Activated CD4-positive, alpha-beta memory T cell treated with anti-CD3 and anti-CD28 coated beads, Interleukin-2, amount 10 ng/mL, durations not matched to agents 7 days and 5 days (primary cell): ENCODE results near the gene THEMIS. TPM values are rescaled to one million over a fixed set of nuclear protein-coding genes. Genes with fewer than 3 reads are reported as not detected.
"Not testable (repeated sequence)": the region's sequence is repeated elsewhere in the genome, so short reads cannot be mapped to it uniquely, and the experiment has no call there.

Source experiments
- CTCF ChIA-PET: fragments of 350-600 bp; sonication (Branson Sonifier 250); formaldehyde crosslinking; loops from one replicate; lab custom pipeline; 2021; ENCODE audit warnings: antibody characterized with exemption, inconsistent platforms; lab: Charles Lee
- POLR2A ChIA-PET: fragments of 350-600 bp; sonication (Branson Sonifier 250); formaldehyde crosslinking; loops from one replicate; lab custom pipeline; 2021; ENCODE audit warnings: antibody characterized with exemption; lab: Charles Lee
- DNase-seq: peaks from one replicate; pipeline ENCODE4 v3.0.0-alpha.2; 2020
- H3K27ac Mint-ChIP-seq: one replicate; pipeline ENCODE4 v1.8.0; 2021; ENCODE audit warnings: mild to moderate bottlenecking, mixed read lengths
- H3K27me3 Mint-ChIP-seq: one replicate; pipeline ENCODE4 v1.8.0; 2021; ENCODE audit warnings: mixed read lengths
- H3K36me3 Mint-ChIP-seq: one replicate; pipeline ENCODE4 v1.8.0; 2021; ENCODE audit warnings: low read depth, mixed read lengths
- H3K4me1 Mint-ChIP-seq: one replicate; pipeline ENCODE4 v1.8.0; 2021; ENCODE audit warnings: mixed read lengths
- H3K4me3 Mint-ChIP-seq: one replicate; pipeline ENCODE4 v1.8.0; 2021; ENCODE audit warnings: mild to moderate bottlenecking, mixed read lengths
- H3K9me3 Mint-ChIP-seq: one replicate; pipeline ENCODE4 v1.8.0; 2021; ENCODE audit warnings: mixed read lengths
- total RNA-seq, 2 experiments: library from RNA; stranded (reverse); gene quantifications; one replicate each; pipeline ENCODE4 v1.2.3, GENCODE V29; 2021

The THEMIS gene
- total RNA-seq, 2 experiments from 2014 or later = 65.6 to 68.2 TPM

- Mint-ChIP-seq H3K4me1 (peaks cover 43% of the 10 kb centered on the region), H3K27me3 (no peaks in the 10 kb centered on the region), H3K4me3 (no peak overlapping the region), H3K9me3 (peaks cover 27% of the 10 kb centered on the region), H3K27ac (peak overlapping the region; percentile 98), H3K36me3 (peaks cover 44% of the 10 kb centered on the region)
- CTCF ChIA-PET = no interaction called here
- POLR2A ChIA-PET = interaction anchor here (3.6 kb wide), 1 partner anchor 15 kb away, joined by 42 read pairs; no protein-coding TSS in a partner anchor
- no peak for DNase-seq
Observed at GRCh38 chr6:127933137-127933536, 32.3 kb upstream of the THEMIS start.

DNA sequence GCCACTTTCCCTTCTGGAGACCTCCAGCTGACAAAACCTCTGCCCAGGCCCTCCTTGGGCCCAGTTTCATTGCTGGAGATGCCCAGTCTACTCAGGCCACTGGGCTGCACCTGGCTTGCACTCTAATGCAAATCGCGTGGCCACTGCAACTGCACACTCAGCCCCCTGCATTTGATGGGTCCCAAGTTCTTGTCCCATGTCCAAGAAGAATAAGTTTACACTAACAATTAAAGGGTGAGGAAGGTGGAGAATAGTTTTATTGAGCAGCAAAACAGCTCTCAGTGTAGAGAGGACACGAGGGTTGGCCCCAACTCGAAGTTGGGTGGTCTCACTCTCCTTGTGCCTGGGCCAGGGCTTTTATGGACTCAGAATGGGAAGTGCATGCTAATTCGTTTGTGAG, 31.9 kb upstream of the THEMIS start:
- ChIA-PET POLR2A (interaction anchor here (3.6 kb wide), 1 partner anchor 14 kb away, joined by 42 read pairs; no protein-coding TSS in a partner anchor), CTCF (no interaction called here)
- Mint-ChIP-seq H3K9me3 (peaks cover 30% of the 10 kb centered on the region), H3K4me3 (no peak overlapping the region), H3K27ac (peak overlapping the region; percentile 98), H3K4me1 (peaks cover 39% of the 10 kb centered on the region), H3K27me3 (no peaks in the 10 kb centered on the region), H3K36me3 (peaks cover 45% of the 10 kb centered on the region)
- no peak for DNase-seq

- Mint-ChIP-seq H3K36me3 (peaks cover 58% of the 10 kb centered on the region), H3K4me1 (peaks cover 32% of the 10 kb centered on the region), H3K9me3 (peaks cover 42% of the 10 kb centered on the region)
- H3K27ac Mint-ChIP-seq, CTCF ChIA-PET, H3K27me3 Mint-ChIP-seq, H3K4me3 Mint-ChIP-seq, DNase-seq: not testable (repeated sequence)
- POLR2A ChIA-PET = interaction anchor here (1.3 kb wide), 1 partner anchor 8 kb away, joined by 4 read pairs; no protein-coding TSS in a partner anchor
Observed at GRCh38 chr6:127926441-127926840, 25.6 kb upstream of the THEMIS start.

DNA sequence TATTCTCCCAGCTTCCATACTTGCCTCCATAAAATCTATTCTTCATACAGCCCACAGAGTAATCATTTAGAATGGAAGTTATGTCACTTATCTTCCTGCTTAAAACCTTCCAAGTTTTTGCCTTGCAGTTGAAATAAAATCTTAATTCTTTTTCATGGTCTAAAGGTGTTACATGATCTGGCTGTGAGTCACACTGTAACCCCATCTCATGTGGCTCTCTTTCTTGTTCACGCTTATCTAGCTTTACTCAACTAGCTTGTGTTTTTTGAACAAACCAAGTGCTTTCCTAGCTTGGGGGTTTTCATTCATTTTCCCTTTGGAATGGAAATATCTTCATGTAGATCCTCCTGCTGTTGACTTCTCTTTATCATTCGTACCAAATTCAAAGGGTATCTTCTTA, 23.6 kb upstream of the THEMIS start:
- ChIA-PET POLR2A (interaction anchor here (1.2 kb wide), 1 partner anchor 10 kb away, joined by 4 read pairs; no protein-coding TSS in a partner anchor), CTCF (interaction anchor here (1.2 to 3.5 kb wide), 2 partner anchors 10 to 14 kb away, joined by 3 to 8 read pairs; no protein-coding TSS in a partner anchor)
- Mint-ChIP-seq H3K4me3 (no peak overlapping the region), H3K27ac (no peak overlapping the region), H3K27me3 (no peaks in the 10 kb centered on the region), H3K4me1 (peaks cover 44% of the 10 kb centered on the region), H3K9me3 (peaks cover 39% of the 10 kb centered on the region), H3K36me3 (peaks cover 47% of the 10 kb centered on the region)
- DNase-seq = no peak

DNA sequence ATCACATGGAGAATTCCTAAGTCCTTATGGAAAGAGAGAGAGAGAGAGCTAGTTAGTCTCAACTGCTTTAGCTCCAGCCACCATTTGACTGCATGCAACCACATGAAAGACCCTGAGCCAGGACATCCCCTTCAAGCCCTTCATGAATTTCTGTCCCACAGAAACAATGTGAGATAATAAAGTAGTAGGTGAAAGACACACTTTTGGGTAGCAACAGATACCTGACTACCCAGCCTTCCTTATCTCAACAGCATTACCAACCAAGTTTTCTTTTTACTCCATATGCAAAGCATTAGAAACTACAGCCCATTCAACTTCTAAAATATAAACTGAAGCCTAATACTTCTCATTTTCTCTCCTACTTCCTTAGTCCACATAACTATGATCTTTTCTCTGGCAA, 23.2 kb upstream of the THEMIS start:
- ChIA-PET POLR2A (interaction anchor here (1.2 kb wide), 1 partner anchor 11 kb away, joined by 4 read pairs; no protein-coding TSS in a partner anchor), CTCF (interaction anchor here (3.5 kb wide), 1 partner anchor 10 kb away, joined by 8 read pairs; no protein-coding TSS in a partner anchor)
- DNase-seq = no peak
- Mint-ChIP-seq H3K4me3 (no peak overlapping the region), H3K4me1 (peaks cover 47% of the 10 kb centered on the region), H3K27me3 (no peaks in the 10 kb centered on the region), H3K36me3 (peaks cover 45% of the 10 kb centered on the region), H3K9me3 (peaks cover 36% of the 10 kb centered on the region), H3K27ac (no peak overlapping the region)

DNA sequence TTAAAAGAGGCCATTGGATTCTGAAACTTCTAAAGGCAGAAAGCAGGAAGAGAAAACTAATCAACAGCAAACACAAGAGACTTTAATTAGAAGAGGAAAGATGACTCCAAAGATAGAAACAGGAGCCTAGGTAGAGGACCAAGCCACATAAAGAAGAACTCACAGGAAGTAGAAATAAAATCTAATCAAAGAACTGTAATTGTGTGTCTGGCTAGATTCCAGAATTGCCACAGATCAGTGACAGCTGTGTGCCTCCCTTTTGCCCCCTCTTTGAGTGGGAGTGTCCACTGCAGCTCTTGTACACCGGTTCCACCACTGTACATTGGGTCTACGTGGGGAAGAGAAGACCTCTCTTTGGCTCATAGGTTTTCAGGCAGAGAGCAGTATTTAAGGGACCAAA, 22.3 kb upstream of the THEMIS start:
- CTCF ChIA-PET = interaction anchor here (3.5 kb wide), 1 partner anchor 11 kb away, joined by 8 read pairs; no protein-coding TSS in a partner anchor
- peaks cover 29% of the 10 kb centered on the region for H3K9me3 Mint-ChIP-seq
- H3K4me3 Mint-ChIP-seq = no peak overlapping the region
- no peak for DNase-seq
- peaks cover 56% of the 10 kb centered on the region for H3K4me1 Mint-ChIP-seq
- H3K27me3 Mint-ChIP-seq = no peaks in the 10 kb centered on the region
- peaks cover 39% of the 10 kb centered on the region for H3K36me3 Mint-ChIP-seq
- POLR2A ChIA-PET = interaction anchor here (2.2 kb wide), 1 partner anchor 12 kb away, joined by 10 read pairs; no protein-coding TSS in a partner anchor
- H3K27ac Mint-ChIP-seq = no peak overlapping the region

DNA sequence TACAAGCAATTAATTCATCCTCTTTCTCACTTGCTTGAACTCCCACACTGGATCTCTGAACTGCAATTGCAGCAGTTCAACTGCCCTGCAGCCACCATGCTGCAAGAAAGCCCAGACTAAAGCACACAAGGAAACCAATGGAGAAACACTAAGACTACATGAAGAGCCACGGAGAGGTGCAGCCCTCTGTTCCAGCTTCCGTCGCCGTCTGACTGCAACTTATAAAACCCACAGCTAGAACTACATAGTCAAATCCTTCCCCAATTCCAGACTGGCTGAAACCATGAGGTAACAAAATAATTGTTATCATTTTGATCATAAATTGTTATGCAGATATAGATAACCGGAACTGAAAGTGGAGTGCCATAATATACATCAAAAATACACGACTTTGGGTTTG, 21.1 kb upstream of the THEMIS start:
- no peak for DNase-seq
- POLR2A ChIA-PET = interaction anchor here (1.6 to 2.2 kb wide), 2 partner anchors 13 kb away, joined by 5 to 10 read pairs; no protein-coding TSS in a partner anchor
- H3K36me3 Mint-ChIP-seq = peaks cover 34% of the 10 kb centered on the region
- H3K27me3 Mint-ChIP-seq = no peaks in the 10 kb centered on the region
- H3K4me1 Mint-ChIP-seq = peaks cover 67% of the 10 kb centered on the region
- CTCF ChIA-PET = interaction anchor here (3.5 kb wide), 1 partner anchor 12 kb away, joined by 8 read pairs; no protein-coding TSS in a partner anchor
- no peak overlapping the region for H3K27ac Mint-ChIP-seq
- H3K9me3 Mint-ChIP-seq = peaks cover 22% of the 10 kb centered on the region
- H3K4me3 Mint-ChIP-seq = peak overlapping the region; percentile 28

DNA sequence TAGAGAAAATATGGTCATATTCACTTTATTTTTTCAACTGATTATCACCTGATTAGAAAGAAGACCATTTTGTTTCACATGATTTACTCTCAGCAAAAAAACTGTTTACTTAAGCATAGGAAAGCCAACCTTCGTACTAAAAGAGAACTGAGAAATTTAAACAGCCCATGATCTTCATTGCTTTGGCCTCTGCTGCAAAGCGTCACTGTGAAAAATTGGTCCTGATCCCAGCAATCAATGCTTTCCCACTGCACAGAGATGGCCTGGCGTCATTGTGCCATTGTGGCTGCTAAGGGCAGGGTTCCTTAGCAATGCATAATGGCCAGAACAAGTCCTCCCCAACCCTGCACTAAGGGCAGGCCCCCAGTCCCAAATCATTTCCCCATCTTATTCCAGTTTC, 19.9 kb upstream of the THEMIS start:
- peaks cover 21% of the 10 kb centered on the region for H3K9me3 Mint-ChIP-seq
- CTCF ChIA-PET = no interaction called here
- H3K4me3 Mint-ChIP-seq = no peak overlapping the region
- no peak for DNase-seq
- H3K27ac Mint-ChIP-seq = no peak overlapping the region
- no peaks in the 10 kb centered on the region for H3K27me3 Mint-ChIP-seq
- peaks cover 35% of the 10 kb centered on the region for H3K36me3 Mint-ChIP-seq
- POLR2A ChIA-PET = interaction anchor here (2.2 kb wide), 1 partner anchor 14 kb away, joined by 10 read pairs; no protein-coding TSS in a partner anchor
- H3K4me1 Mint-ChIP-seq = peaks cover 75% of the 10 kb centered on the region

- H3K27me3 Mint-ChIP-seq = no peaks in the 10 kb centered on the region
- CTCF ChIA-PET = interaction anchor here (0.9 to 2.8 kb wide), 6 partner anchors 11 to 54 kb away, joined by 3 to 11 read pairs (median 4); partner anchors contain the start of gene THEMIS
- H3K4me1 Mint-ChIP-seq = peaks cover 74% of the 10 kb centered on the region
- peak overlapping the region; percentile 62 for H3K27ac Mint-ChIP-seq
- H3K4me3 Mint-ChIP-seq = peak overlapping the region; percentile 54
- H3K36me3 Mint-ChIP-seq = peaks cover 33% of the 10 kb centered on the region
- POLR2A ChIA-PET = interaction anchor here (0.8 to 3.8 kb wide), 10 partner anchors 10 to 53 kb away, joined by 3 to 49 read pairs (median 6); partner anchors contain the start of gene THEMIS
- peaks cover 12% of the 10 kb centered on the region for H3K9me3 Mint-ChIP-seq
- no peak for DNase-seq
Observed at GRCh38 chr6:127918506-127919427, 17.9 kb upstream of the THEMIS start.

DNA sequence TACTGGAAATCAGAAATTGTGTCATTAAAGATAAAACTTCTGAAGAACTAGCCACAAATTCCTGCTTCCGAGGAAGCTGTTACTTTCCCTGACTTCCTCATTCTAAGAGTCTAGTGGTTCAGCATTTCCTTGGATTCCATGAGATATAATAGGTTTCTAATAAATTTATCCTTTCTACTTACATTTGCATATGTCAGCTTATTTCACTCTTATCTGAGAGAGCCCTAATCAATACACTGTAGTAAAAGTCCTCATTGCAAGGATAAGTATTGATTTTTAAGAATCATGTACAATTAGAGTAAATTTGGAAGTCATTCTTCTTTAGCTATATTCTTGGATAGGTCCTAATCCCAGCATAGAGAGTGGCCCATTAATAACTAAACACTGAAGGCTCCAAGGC, 16.9 kb upstream of the THEMIS start:
- Mint-ChIP-seq H3K27me3 (no peaks in the 10 kb centered on the region), H3K4me1 (peaks cover 66% of the 10 kb centered on the region), H3K4me3 (peak overlapping the region; percentile 54), H3K27ac (peak overlapping the region; percentile 62), H3K9me3 (peaks cover 12% of the 10 kb centered on the region), H3K36me3 (peaks cover 34% of the 10 kb centered on the region)
- no peak for DNase-seq
- POLR2A ChIA-PET = interaction anchor here (0.9 to 3.8 kb wide), 9 partner anchors 9 to 62 kb away, joined by 3 to 49 read pairs (median 4); partner anchors contain the start of gene THEMIS
- CTCF ChIA-PET = interaction anchor here (1.5 to 2.8 kb wide), 4 partner anchors 10 to 54 kb away, joined by 5 to 11 read pairs (median 6); no protein-coding TSS in a partner anchor

DNA sequence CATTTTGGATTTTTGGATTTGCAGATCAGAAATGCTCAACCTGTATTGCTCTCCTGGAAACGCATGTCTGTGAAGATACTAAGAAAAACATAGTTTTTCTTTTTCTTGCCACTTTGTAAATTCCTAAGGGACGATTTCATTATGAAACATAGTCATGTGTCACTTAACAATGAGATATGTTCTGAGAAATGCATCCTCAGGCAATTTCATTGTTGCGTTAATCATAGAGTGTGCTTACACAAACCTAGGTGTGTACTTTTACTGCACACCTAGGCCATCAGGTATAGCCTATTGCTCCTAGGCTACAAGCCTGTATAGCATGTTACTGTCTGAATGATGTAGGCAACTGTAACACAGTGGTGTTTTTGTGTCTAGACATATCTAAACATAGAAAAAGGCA, 13.4 kb upstream of the THEMIS start:
- H3K4me3 Mint-ChIP-seq = no peak overlapping the region
- no peak for DNase-seq
- H3K27me3 Mint-ChIP-seq = no peaks in the 10 kb centered on the region
- CTCF ChIA-PET = no interaction called here
- POLR2A ChIA-PET = interaction anchor here (1.1 kb wide), 1 partner anchor 57 kb away, joined by 5 read pairs; no protein-coding TSS in a partner anchor
- H3K4me1 Mint-ChIP-seq = peaks cover 43% of the 10 kb centered on the region
- H3K27ac Mint-ChIP-seq = no peak overlapping the region
- peaks cover 51% of the 10 kb centered on the region for H3K36me3 Mint-ChIP-seq
- peaks cover 34% of the 10 kb centered on the region for H3K9me3 Mint-ChIP-seq

GRCh38 chr6:127912914-127913313, 12.1 kb upstream of the THEMIS start:
- CTCF ChIA-PET = no interaction called here
- Mint-ChIP-seq H3K27ac (no peak overlapping the region), H3K4me3 (no peak overlapping the region), H3K4me1 (peaks cover 36% of the 10 kb centered on the region), H3K27me3 (no peaks in the 10 kb centered on the region), H3K9me3 (peaks cover 37% of the 10 kb centered on the region), H3K36me3 (peaks cover 53% of the 10 kb centered on the region)
- POLR2A ChIA-PET = interaction anchor here (1.1 kb wide), 1 partner anchor 59 kb away, joined by 5 read pairs; no protein-coding TSS in a partner anchor
- DNase-seq = no peak
